ENCODE measurements around the gene CPLANE1.
A peak's percentile ranks its signal among the peaks of the same experiment; 100 is the strongest.
"Not testable (repeated sequence)": the region's sequence is repeated elsewhere in the genome, so short reads cannot be mapped to it uniquely, and the experiment has no call there.

CPLANE1 gene

DNA sequence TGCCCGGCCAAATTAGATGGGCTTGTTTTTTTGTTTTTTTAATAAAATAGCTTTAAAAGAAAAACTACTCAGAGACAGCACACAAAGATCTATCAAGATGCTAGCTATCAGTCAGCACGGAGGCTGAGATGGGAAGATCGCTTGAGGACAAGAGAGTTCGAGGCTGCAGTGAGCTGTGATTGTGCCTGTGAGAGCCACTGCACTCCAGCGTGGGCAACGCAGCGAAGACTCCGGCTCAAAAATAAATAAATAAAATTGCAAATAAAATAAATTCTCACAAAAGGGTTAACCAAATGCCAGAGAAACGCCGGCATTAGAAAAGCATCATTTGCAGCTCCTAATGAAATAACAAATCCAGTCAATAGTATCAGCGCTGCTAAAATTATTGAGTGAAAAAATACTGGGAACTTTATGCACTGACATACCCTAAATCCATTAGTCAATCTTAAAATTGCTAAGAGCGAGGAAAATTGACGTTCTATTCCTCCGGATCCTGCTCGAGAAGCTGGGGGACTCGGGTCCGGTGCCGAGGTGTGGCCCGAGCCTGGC lies 681 bp downstream of the CPLANE1 start:
- H3K9ac ChIP-seq (ENCODE audit: low read depth, low read length): peak overlapping the region; percentile 66
- H3K36me3 ChIP-seq (ENCODE audit: control insufficient read depth, insufficient read depth, low read length): no peaks in the 10 kb centered on the region
- H3K27ac ChIP-seq (ENCODE audit: low read depth, low read length): peak overlapping the region; percentile 87
- peak overlapping the region; percentile 81 for H3K4me3 ChIP-seq (ENCODE audit: low read depth, low read length)
- peaks cover 8% of the 10 kb centered on the region; the same call in 1 of the 2 replicates for H3K4me1 ChIP-seq (ENCODE audit: control insufficient read depth, insufficient read depth, low read length)
- H3K27me3 ChIP-seq (ENCODE audit: control insufficient read depth, insufficient read depth, low read length): no peaks in the 10 kb centered on the region
- H3K9me3 ChIP-seq (ENCODE audit: control insufficient read depth, insufficient read depth, low read length): no peaks in the 10 kb centered on the region

DNA sequence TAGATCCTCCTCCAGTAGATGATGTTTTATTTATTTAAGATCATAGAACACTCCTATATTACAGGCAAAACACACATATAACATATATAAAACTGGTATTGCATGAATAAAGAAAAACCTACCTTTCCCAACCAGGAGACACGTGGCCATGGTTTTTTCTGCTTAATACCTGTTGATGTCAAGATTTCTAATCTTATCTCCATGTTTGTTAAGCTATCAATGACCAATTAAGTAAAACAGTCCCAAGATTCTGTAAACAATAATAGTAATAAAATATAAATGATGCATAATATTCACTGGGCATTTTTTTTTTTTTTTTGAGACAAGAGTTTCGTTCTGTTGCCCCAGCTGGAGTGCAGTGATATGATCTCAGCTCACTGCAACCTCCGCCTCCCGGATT lies 1.7 kb downstream of the CPLANE1 start:
- no peak overlapping the region for H3K4me3 ChIP-seq (ENCODE audit: low read depth, low read length)
- no peaks in the 10 kb centered on the region for H3K9me3 ChIP-seq (ENCODE audit: control insufficient read depth, insufficient read depth, low read length)
- H3K9ac ChIP-seq (ENCODE audit: low read depth, low read length): no peak overlapping the region
- H3K27ac ChIP-seq (ENCODE audit: low read depth, low read length): no peak overlapping the region
- H3K36me3 ChIP-seq (ENCODE audit: control insufficient read depth, insufficient read depth, low read length): no peaks in the 10 kb centered on the region
- H3K4me1 ChIP-seq (ENCODE audit: control insufficient read depth, insufficient read depth, low read length): peaks cover 8% of the 10 kb centered on the region
- no peaks in the 10 kb centered on the region for H3K27me3 ChIP-seq (ENCODE audit: control insufficient read depth, insufficient read depth, low read length)

DNA sequence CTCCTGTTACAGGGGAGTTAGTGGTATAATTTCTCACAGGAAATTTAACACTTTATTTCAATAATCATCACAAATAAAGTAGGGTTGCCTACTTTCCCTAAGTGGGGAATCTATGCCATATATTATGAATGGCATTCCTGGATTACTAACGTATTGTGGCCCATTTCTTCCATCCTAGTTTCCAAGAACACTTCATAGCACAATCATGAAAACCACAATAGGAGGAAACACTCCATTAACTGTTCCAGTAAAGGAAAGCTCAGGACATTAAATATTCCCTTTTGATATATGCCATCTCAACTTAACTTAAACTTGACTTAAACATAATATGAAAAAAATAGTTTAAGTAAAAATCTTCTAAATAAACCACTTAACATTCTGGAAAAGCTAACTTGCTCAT lies 2.1 kb downstream of the CPLANE1 start:
- Histone ChIP-seq H3K4me3 (ENCODE audit: low read depth, low read length) (no peak overlapping the region), H3K4me1 (ENCODE audit: control insufficient read depth, insufficient read depth, low read length) (peaks cover 8% of the 10 kb centered on the region), H3K27me3 (ENCODE audit: control insufficient read depth, insufficient read depth, low read length) (no peaks in the 10 kb centered on the region), H3K9me3 (ENCODE audit: control insufficient read depth, insufficient read depth, low read length) (no peaks in the 10 kb centered on the region), H3K36me3 (ENCODE audit: control insufficient read depth, insufficient read depth, low read length) (no peaks in the 10 kb centered on the region), H3K9ac (ENCODE audit: low read depth, low read length) (no peak overlapping the region), H3K27ac (ENCODE audit: low read depth, low read length) (no peak overlapping the region)

DNA sequence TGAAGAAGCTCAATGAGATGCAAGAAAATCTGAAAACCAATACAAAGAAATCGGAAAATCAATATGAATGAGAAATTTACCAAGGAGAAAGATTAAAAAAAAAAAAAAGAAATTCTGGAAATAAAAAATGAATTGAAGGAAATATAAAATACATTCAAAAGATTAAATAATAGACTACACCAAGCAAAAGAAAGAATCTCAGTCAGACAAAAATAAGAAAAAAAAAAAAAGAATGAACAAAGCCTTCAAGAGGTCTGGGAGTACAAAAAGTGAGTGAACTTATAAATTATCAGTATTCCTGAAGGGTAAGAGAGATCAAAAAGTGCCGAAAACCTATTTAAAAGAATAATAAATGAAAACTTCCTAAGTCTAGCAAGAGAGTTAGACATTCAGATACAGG lies 14.9 kb downstream of the CPLANE1 start:
- Histone ChIP-seq H3K27me3 (ENCODE audit: control insufficient read depth, insufficient read depth, low read length) (no peaks in the 10 kb centered on the region), H3K9ac (ENCODE audit: low read depth, low read length) (no peak overlapping the region), H3K4me1 (ENCODE audit: control insufficient read depth, insufficient read depth, low read length) (no peaks in the 10 kb centered on the region), H3K36me3 (ENCODE audit: control insufficient read depth, insufficient read depth, low read length) (peaks cover 3% of the 10 kb centered on the region; the same call in 1 of the 2 replicates), H3K9me3 (ENCODE audit: control insufficient read depth, insufficient read depth, low read length) (no peaks in the 10 kb centered on the region), H3K4me3 (ENCODE audit: low read depth, low read length) (no peak overlapping the region), H3K27ac (ENCODE audit: low read depth, low read length) (no peak overlapping the region)

DNA sequence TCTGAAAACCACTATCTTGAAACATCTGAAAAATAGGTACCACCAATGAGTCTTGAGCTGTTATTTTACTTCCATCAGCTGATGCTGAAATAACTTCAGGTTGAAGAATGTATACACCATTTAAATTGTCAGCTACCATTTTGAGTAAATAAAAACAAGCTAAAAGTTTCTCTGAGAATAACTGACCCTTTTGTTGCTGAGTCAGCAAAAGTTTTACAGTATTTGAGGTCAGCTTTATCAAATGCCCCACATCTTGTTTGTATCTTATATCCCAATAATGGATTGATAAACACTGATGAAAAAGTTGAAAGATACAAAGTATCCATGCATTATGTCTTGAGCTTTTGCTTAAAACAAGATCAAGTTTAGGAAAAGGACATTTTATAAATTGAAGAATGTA lies 22.8 kb downstream of the CPLANE1 start:
- H3K36me3 ChIP-seq (ENCODE audit: control insufficient read depth, insufficient read depth, low read length): peaks cover 15% of the 10 kb centered on the region
- no peaks in the 10 kb centered on the region for H3K27me3 ChIP-seq (ENCODE audit: control insufficient read depth, insufficient read depth, low read length)
- no peak overlapping the region for H3K27ac ChIP-seq (ENCODE audit: low read depth, low read length)
- no peak overlapping the region for H3K4me3 ChIP-seq (ENCODE audit: low read depth, low read length)
- no peaks in the 10 kb centered on the region for H3K4me1 ChIP-seq (ENCODE audit: control insufficient read depth, insufficient read depth, low read length)
- H3K9me3 ChIP-seq (ENCODE audit: control insufficient read depth, insufficient read depth, low read length): no peaks in the 10 kb centered on the region
- no peak overlapping the region for H3K9ac ChIP-seq (ENCODE audit: low read depth, low read length)

- H3K27ac ChIP-seq (ENCODE audit: low read depth, low read length): no peak overlapping the region
- no peaks in the 10 kb centered on the region for H3K4me1 ChIP-seq (ENCODE audit: control insufficient read depth, insufficient read depth, low read length)
- no peak overlapping the region for H3K4me3 ChIP-seq (ENCODE audit: low read depth, low read length)
- H3K9ac ChIP-seq (ENCODE audit: low read depth, low read length): no peak overlapping the region
- H3K9me3 ChIP-seq (ENCODE audit: control insufficient read depth, insufficient read depth, low read length): no peaks in the 10 kb centered on the region
- H3K27me3 ChIP-seq (ENCODE audit: control insufficient read depth, insufficient read depth, low read length): no peaks in the 10 kb centered on the region
- H3K36me3 ChIP-seq (ENCODE audit: control insufficient read depth, insufficient read depth, low read length): peaks cover 18% of the 10 kb centered on the region
Measured at GRCh38 chr5:37222181-37222580, 27.0 kb downstream of the CPLANE1 start.

DNA sequence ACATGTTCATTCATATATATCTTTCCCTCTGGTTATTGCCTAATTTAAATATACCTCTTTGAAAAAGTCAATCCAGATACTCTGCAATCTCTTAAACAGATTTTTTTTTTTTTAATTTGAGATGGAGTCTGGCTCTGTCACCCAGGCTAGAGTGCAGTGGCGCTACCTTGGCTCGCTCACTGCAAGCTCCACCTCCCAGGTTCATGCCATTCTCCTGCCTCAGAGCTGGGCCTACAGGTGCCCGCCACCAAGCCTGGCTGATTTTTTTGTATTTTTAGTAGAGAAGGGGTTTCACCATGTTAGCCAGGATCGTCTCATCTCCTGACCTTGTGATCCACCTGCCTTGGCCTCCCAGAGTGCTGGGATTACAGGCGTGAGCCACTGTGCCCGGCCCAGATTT lies 28.8 kb downstream of the CPLANE1 start:
- not testable (repeated sequence) for H3K27me3 ChIP-seq (ENCODE audit: control insufficient read depth, insufficient read depth, low read length); H3K9ac ChIP-seq (ENCODE audit: low read depth, low read length); H3K4me1 ChIP-seq (ENCODE audit: control insufficient read depth, insufficient read depth, low read length); H3K4me3 ChIP-seq (ENCODE audit: low read depth, low read length); H3K27ac ChIP-seq (ENCODE audit: low read depth, low read length); H3K9me3 ChIP-seq (ENCODE audit: control insufficient read depth, insufficient read depth, low read length); H3K36me3 ChIP-seq (ENCODE audit: control insufficient read depth, insufficient read depth, low read length)

- H3K4me1 ChIP-seq (ENCODE audit: control insufficient read depth, insufficient read depth, low read length); H3K27me3 ChIP-seq (ENCODE audit: control insufficient read depth, insufficient read depth, low read length); H3K9ac ChIP-seq (ENCODE audit: low read depth, low read length); H3K9me3 ChIP-seq (ENCODE audit: control insufficient read depth, insufficient read depth, low read length); H3K4me3 ChIP-seq (ENCODE audit: low read depth, low read length); H3K27ac ChIP-seq (ENCODE audit: low read depth, low read length): not testable (repeated sequence)
- H3K36me3 ChIP-seq (ENCODE audit: control insufficient read depth, insufficient read depth, low read length): peaks cover 10% of the 10 kb centered on the region
Measured at GRCh38 chr5:37219384-37219783, 29.8 kb downstream of the CPLANE1 start.

DNA sequence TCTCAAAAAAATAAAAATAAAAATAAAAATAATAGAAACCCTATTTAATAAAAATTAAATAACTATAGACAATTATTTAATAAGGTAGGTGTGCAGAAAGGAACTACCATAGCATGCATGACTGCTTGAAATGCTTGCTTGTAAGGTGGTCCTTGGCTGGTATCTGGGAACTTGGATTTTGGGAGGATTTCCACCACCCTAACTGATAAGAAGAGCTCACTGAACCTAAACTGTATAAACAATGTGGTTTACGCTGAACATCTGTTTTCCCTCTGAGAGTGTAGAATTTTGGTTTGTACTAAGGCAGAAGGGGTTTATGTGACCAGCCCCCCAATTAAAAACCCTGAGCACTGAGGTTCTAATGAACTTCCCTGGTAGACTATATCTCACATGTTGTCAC lies 31.2 kb downstream of the CPLANE1 start:
- no peak overlapping the region for H3K9ac ChIP-seq (ENCODE audit: low read depth, low read length)
- H3K36me3 ChIP-seq (ENCODE audit: control insufficient read depth, insufficient read depth, low read length): peaks cover 12% of the 10 kb centered on the region
- H3K27ac ChIP-seq (ENCODE audit: low read depth, low read length): no peak overlapping the region
- H3K4me1 ChIP-seq (ENCODE audit: control insufficient read depth, insufficient read depth, low read length): no peaks in the 10 kb centered on the region
- H3K4me3 ChIP-seq (ENCODE audit: low read depth, low read length): no peak overlapping the region
- H3K9me3 ChIP-seq (ENCODE audit: control insufficient read depth, insufficient read depth, low read length): no peaks in the 10 kb centered on the region
- no peaks in the 10 kb centered on the region for H3K27me3 ChIP-seq (ENCODE audit: control insufficient read depth, insufficient read depth, low read length)

GRCh38 chr5:37214550-37214949 lies 34.6 kb downstream of the CPLANE1 start:
- peaks cover 12% of the 10 kb centered on the region for H3K36me3 ChIP-seq (ENCODE audit: control insufficient read depth, insufficient read depth, low read length)
- H3K27ac ChIP-seq (ENCODE audit: low read depth, low read length): no peak overlapping the region
- H3K4me3 ChIP-seq (ENCODE audit: low read depth, low read length): no peak overlapping the region
- H3K4me1 ChIP-seq (ENCODE audit: control insufficient read depth, insufficient read depth, low read length): no peaks in the 10 kb centered on the region
- no peak overlapping the region for H3K9ac ChIP-seq (ENCODE audit: low read depth, low read length)
- H3K9me3 ChIP-seq (ENCODE audit: control insufficient read depth, insufficient read depth, low read length): no peaks in the 10 kb centered on the region
- no peaks in the 10 kb centered on the region for H3K27me3 ChIP-seq (ENCODE audit: control insufficient read depth, insufficient read depth, low read length)

- H3K36me3 ChIP-seq (ENCODE audit: control insufficient read depth, insufficient read depth, low read length): peaks cover 13% of the 10 kb centered on the region
- H3K4me3 ChIP-seq (ENCODE audit: low read depth, low read length): no peak overlapping the region
- H3K9me3 ChIP-seq (ENCODE audit: control insufficient read depth, insufficient read depth, low read length): no peaks in the 10 kb centered on the region
- no peaks in the 10 kb centered on the region for H3K4me1 ChIP-seq (ENCODE audit: control insufficient read depth, insufficient read depth, low read length)
- H3K9ac ChIP-seq (ENCODE audit: low read depth, low read length): no peak overlapping the region
- H3K27me3 ChIP-seq (ENCODE audit: control insufficient read depth, insufficient read depth, low read length): no peaks in the 10 kb centered on the region
- H3K27ac ChIP-seq (ENCODE audit: low read depth, low read length): no peak overlapping the region
Measured at GRCh38 chr5:37212096-37212495, 37.1 kb downstream of the CPLANE1 start.

DNA sequence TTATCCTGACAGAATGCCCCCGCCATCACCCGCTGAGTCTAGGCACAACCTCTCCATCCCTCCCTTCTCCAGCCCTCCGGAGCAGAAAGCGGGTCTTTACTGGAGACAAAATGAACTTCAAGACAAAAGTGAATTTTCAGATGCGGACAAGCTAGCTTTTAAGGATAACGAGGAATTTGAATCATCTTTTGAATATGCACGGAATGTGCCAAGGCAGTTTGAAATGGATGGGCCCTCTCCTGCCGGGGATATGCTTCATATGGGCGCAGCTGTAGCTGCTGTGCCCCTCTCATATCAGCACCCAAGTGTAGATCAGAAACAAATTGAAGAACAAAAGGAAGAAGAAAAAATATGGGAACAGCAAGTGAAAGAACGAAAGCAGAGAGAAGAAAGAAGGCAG lies 37.5 kb downstream of the CPLANE1 start:
- Histone ChIP-seq H3K36me3 (ENCODE audit: control insufficient read depth, insufficient read depth, low read length) (peaks cover 13% of the 10 kb centered on the region), H3K4me1 (ENCODE audit: control insufficient read depth, insufficient read depth, low read length) (no peaks in the 10 kb centered on the region), H3K27ac (ENCODE audit: low read depth, low read length) (no peak overlapping the region), H3K9ac (ENCODE audit: low read depth, low read length) (no peak overlapping the region), H3K4me3 (ENCODE audit: low read depth, low read length) (no peak overlapping the region), H3K9me3 (ENCODE audit: control insufficient read depth, insufficient read depth, low read length) (no peaks in the 10 kb centered on the region), H3K27me3 (ENCODE audit: control insufficient read depth, insufficient read depth, low read length) (no peaks in the 10 kb centered on the region)
